Dendritic cell treated with granulocyte-macrophage colony-stimulating factor and Interleukin-4, amounts not matched to agents 40 ng/mL and 50 ng/mL, for 4 days (primary cell): ENCODE results near the gene ASTN2.

Experiments
- H3K27ac Mint-ChIP-seq: one replicate; pipeline ENCODE4 v1.8.0; 2022; ENCODE audit warnings: mild to moderate bottlenecking, mixed read lengths
- H3K27me3 Mint-ChIP-seq: one replicate; pipeline ENCODE4 v1.8.0; 2022; ENCODE audit warnings: mild to moderate bottlenecking, mixed read lengths
- H3K36me3 Mint-ChIP-seq: one replicate; pipeline ENCODE4 v1.8.0; 2022; ENCODE audit warnings: low read depth, mixed read lengths
- H3K4me1 Mint-ChIP-seq: one replicate; pipeline ENCODE4 v1.8.0; 2022; ENCODE audit warnings: low read depth, mixed read lengths
- H3K4me3 Mint-ChIP-seq: one replicate; pipeline ENCODE4 v1.8.0; 2022; ENCODE audit warnings: mild to moderate bottlenecking, moderate library complexity, mixed read lengths
- H3K9me3 Mint-ChIP-seq: one replicate; pipeline ENCODE4 v1.8.0; 2022; ENCODE audit warnings: mixed read lengths
- intact Hi-C: fragments of 100-400 bp; cut with micrococcal nuclease; formaldehyde crosslinking; loops from one replicate; pipeline ENCODE4 v1.15.0; 2022

Gene ASTN2

GRCh38 chr9:116798521-116798920 lies 616.3 kb downstream of the ASTN2 start:
- Mint-ChIP-seq H3K4me3 (no peak overlapping the region), H3K9me3 (no peaks in the 10 kb centered on the region), H3K27ac (no peak overlapping the region), H3K27me3 (peaks cover 4% of the 10 kb centered on the region), H3K4me1 (peaks cover 6% of the 10 kb centered on the region), H3K36me3 (no peaks in the 10 kb centered on the region)
- intact Hi-C loops: no loop called here

- Mint-ChIP-seq H3K27ac (no peak overlapping the region), H3K27me3 (peaks cover 4% of the 10 kb centered on the region), H3K9me3 (no peaks in the 10 kb centered on the region), H3K36me3 (no peaks in the 10 kb centered on the region), H3K4me1 (peaks cover 6% of the 10 kb centered on the region), H3K4me3 (no peak overlapping the region)
- intact Hi-C loops: no loop called here
Measured at GRCh38 chr9:116797276-116797675, 617.6 kb downstream of the ASTN2 start.

GRCh38 chr9:116796669-116797068 lies 618.2 kb downstream of the ASTN2 start:
- intact Hi-C loops: no loop called here
- Mint-ChIP-seq H3K27me3 (peaks cover 4% of the 10 kb centered on the region), H3K9me3 (no peaks in the 10 kb centered on the region), H3K4me3 (no peak overlapping the region), H3K36me3 (no peaks in the 10 kb centered on the region), H3K27ac (no peak overlapping the region), H3K4me1 (peaks cover 6% of the 10 kb centered on the region)

- Mint-ChIP-seq H3K9me3 (no peaks in the 10 kb centered on the region), H3K4me3 (no peak overlapping the region), H3K36me3 (no peaks in the 10 kb centered on the region), H3K27ac (no peak overlapping the region), H3K4me1 (peaks cover 2% of the 10 kb centered on the region), H3K27me3 (peaks cover 2% of the 10 kb centered on the region)
- intact Hi-C loops: no loop called here
Measured at GRCh38 chr9:116795821-116796220, 619.0 kb downstream of the ASTN2 start.

- H3K9me3 Mint-ChIP-seq: no peaks in the 10 kb centered on the region
- H3K36me3 Mint-ChIP-seq: no peaks in the 10 kb centered on the region
- H3K4me1 Mint-ChIP-seq: no peaks in the 10 kb centered on the region
- no peaks in the 10 kb centered on the region for H3K27me3 Mint-ChIP-seq
- intact Hi-C loops: no loop called here
- H3K27ac Mint-ChIP-seq: no peak overlapping the region
- no peak overlapping the region for H3K4me3 Mint-ChIP-seq
Measured at GRCh38 chr9:116792271-116792670, 622.6 kb downstream of the ASTN2 start.

GRCh38 chr9:116791326-116791725 lies 623.5 kb downstream of the ASTN2 start:
- Mint-ChIP-seq H3K9me3 (no peaks in the 10 kb centered on the region), H3K4me3 (no peak overlapping the region), H3K27ac (no peak overlapping the region), H3K36me3 (no peaks in the 10 kb centered on the region), H3K27me3 (no peaks in the 10 kb centered on the region), H3K4me1 (no peaks in the 10 kb centered on the region)
- intact Hi-C loops: no loop called here

GRCh38 chr9:116789081-116789480 lies 625.8 kb downstream of the ASTN2 start:
- intact Hi-C loops: no loop called here
- Mint-ChIP-seq H3K4me3 (no peak overlapping the region), H3K27me3 (no peaks in the 10 kb centered on the region), H3K4me1 (no peaks in the 10 kb centered on the region), H3K9me3 (no peaks in the 10 kb centered on the region), H3K36me3 (no peaks in the 10 kb centered on the region), H3K27ac (no peak overlapping the region)

- Mint-ChIP-seq H3K36me3 (no peaks in the 10 kb centered on the region), H3K27ac (no peak overlapping the region), H3K27me3 (no peaks in the 10 kb centered on the region), H3K9me3 (no peaks in the 10 kb centered on the region), H3K4me3 (no peak overlapping the region), H3K4me1 (no peaks in the 10 kb centered on the region)
- intact Hi-C loops: no loop called here
Measured at GRCh38 chr9:116786737-116787136, 628.1 kb downstream of the ASTN2 start.

- no peaks in the 10 kb centered on the region for H3K36me3 Mint-ChIP-seq
- H3K4me1 Mint-ChIP-seq: no peaks in the 10 kb centered on the region
- intact Hi-C loops: no loop called here
- no peak overlapping the region for H3K4me3 Mint-ChIP-seq
- H3K9me3 Mint-ChIP-seq: no peaks in the 10 kb centered on the region
- no peaks in the 10 kb centered on the region for H3K27me3 Mint-ChIP-seq
- H3K27ac Mint-ChIP-seq: no peak overlapping the region
Measured at GRCh38 chr9:116777116-116777515, 637.7 kb downstream of the ASTN2 start.

GRCh38 chr9:116774421-116775180 lies 640.3 kb downstream of the ASTN2 start:
- no peak overlapping the region for H3K27ac Mint-ChIP-seq
- intact Hi-C loops: no loop called here
- no peak overlapping the region for H3K4me3 Mint-ChIP-seq
- no peaks in the 10 kb centered on the region for H3K9me3 Mint-ChIP-seq
- no peaks in the 10 kb centered on the region for H3K36me3 Mint-ChIP-seq
- no peaks in the 10 kb centered on the region for H3K27me3 Mint-ChIP-seq
- H3K4me1 Mint-ChIP-seq: no peaks in the 10 kb centered on the region

GRCh38 chr9:116767219-116767618 lies 647.6 kb downstream of the ASTN2 start:
- Mint-ChIP-seq H3K9me3 (no peaks in the 10 kb centered on the region), H3K4me3 (no peak overlapping the region), H3K27ac (no peak overlapping the region), H3K36me3 (no peaks in the 10 kb centered on the region), H3K27me3 (no peaks in the 10 kb centered on the region), H3K4me1 (no peaks in the 10 kb centered on the region)
- intact Hi-C loops: no loop called here

GRCh38 chr9:116765011-116765410 lies 649.8 kb downstream of the ASTN2 start:
- Mint-ChIP-seq H3K27me3 (no peaks in the 10 kb centered on the region), H3K4me1 (no peaks in the 10 kb centered on the region), H3K36me3 (no peaks in the 10 kb centered on the region), H3K4me3 (no peak overlapping the region), H3K9me3 (no peaks in the 10 kb centered on the region), H3K27ac (no peak overlapping the region)
- intact Hi-C loops: no loop called here

- intact Hi-C loops: no loop called here
- no peaks in the 10 kb centered on the region for H3K9me3 Mint-ChIP-seq
Measured at GRCh38 chr9:116763770-116764169, 651.1 kb downstream of the ASTN2 start.

GRCh38 chr9:116760636-116761035 lies 654.2 kb downstream of the ASTN2 start:
- H3K36me3 Mint-ChIP-seq: no peaks in the 10 kb centered on the region
- peaks cover 3% of the 10 kb centered on the region for H3K27me3 Mint-ChIP-seq
- no peak overlapping the region for H3K27ac Mint-ChIP-seq
- no peak overlapping the region for H3K4me3 Mint-ChIP-seq
- H3K9me3 Mint-ChIP-seq: peaks cover 4% of the 10 kb centered on the region
- intact Hi-C loops: no loop called here
- H3K4me1 Mint-ChIP-seq: no peaks in the 10 kb centered on the region

More at GRCh38 chr9:116763770-116764169, 651.1 kb downstream of the ASTN2 start:
- no peak overlapping the region for H3K27ac Mint-ChIP-seq
- H3K4me3 Mint-ChIP-seq: no peak overlapping the region
- no peaks in the 10 kb centered on the region for H3K27me3 Mint-ChIP-seq
- H3K36me3 Mint-ChIP-seq: no peaks in the 10 kb centered on the region
- H3K4me1 Mint-ChIP-seq: no peaks in the 10 kb centered on the region

- Mint-ChIP-seq H3K4me1 (no peaks in the 10 kb centered on the region), H3K4me3 (no peak overlapping the region), H3K36me3 (no peaks in the 10 kb centered on the region), H3K9me3 (peaks cover 8% of the 10 kb centered on the region), H3K27me3 (peaks cover 3% of the 10 kb centered on the region), H3K27ac (no peak overlapping the region)
- intact Hi-C loops: no loop called here
Measured at GRCh38 chr9:116757030-116757429, 657.8 kb downstream of the ASTN2 start.
